ENCODE measurements around the gene TNFAIP2. TPM values are rescaled to one million over a fixed set of nuclear protein-coding genes. Genes with fewer than 3 reads are reported as not detected.
"Not testable (repeated sequence)": the region's sequence is repeated elsewhere in the genome, so short reads cannot be mapped to it uniquely, and the experiment has no call there.

The TNFAIP2 gene
- total RNA-seq, 1 donor from 2014 or later = 5.3 TPM

DNA sequence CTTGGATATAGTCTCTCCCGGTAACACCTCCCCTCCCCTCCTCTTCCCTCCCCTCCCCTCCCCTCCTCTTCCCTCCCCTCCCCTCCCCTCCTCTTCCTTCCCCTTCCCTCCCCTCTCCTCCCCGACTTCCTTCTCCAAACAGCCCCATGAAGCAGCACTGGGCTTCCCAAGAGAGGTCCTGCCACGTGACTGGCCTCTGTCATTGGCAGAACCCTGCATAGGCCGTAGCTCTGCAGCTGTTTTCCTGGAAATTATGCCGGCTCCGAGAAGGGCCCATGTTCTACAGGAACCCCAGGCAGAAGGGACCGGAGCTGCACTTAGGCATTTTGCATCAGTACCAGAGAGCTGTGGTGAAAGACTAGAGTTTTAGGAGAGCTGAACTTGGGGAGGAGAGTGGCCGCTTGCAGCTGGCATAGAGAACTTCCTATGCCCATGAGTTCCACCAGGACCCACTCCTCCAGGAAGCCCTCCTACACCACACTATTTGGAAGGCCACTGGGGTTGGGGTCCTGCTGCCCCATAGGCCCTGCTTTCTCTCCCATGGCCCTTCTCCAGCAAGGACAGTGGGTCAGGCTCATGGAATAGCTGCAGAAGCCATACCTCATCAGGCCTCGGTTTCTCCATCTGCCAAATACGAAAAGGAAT lies 5.1 kb upstream of the TNFAIP2 start:
- DNase-seq (ENCODE audit: low read depth) (no peak), FAIRE-seq (no peak)
- H3K27me3 ChIP-seq (ENCODE audit: control insufficient read depth, insufficient read depth, low read length) = peaks cover 6% of the 10 kb centered on the region
- TF ChIP-seq, protein P1, sequence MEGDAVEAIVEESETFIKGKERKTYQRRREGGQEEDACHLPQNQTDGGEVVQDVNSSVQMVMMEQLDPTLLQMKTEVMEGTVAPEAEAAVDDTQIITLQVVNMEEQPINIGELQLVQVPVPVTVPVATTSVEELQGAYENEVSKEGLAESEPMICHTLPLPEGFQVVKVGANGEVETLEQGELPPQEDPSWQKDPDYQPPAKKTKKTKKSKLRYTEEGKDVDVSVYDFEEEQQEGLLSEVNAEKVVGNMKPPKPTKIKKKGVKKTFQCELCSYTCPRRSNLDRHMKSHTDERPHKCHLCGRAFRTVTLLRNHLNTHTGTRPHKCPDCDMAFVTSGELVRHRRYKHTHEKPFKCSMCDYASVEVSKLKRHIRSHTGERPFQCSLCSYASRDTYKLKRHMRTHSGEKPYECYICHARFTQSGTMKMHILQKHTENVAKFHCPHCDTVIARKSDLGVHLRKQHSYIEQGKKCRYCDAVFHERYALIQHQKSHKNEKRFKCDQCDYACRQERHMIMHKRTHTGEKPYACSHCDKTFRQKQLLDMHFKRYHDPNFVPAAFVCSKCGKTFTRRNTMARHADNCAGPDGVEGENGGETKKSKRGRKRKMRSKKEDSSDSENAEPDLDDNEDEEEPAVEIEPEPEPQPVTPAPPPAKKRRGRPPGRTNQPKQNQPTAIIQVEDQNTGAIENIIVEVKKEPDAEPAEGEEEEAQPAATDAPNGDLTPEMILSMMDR (IDR thresholded peaks at IDR 0.05; ENCODE audit: insufficient read depth, low read length, severe bottlenecking) = no peak
- no peaks in the 10 kb centered on the region for H3K36me3 ChIP-seq (ENCODE audit: control insufficient read depth, insufficient read depth, low read length)
- H3K4me3 ChIP-seq (ENCODE audit: low read depth, low read length) = no peak overlapping the region

GRCh38 chr14:103118663-103119404 lies 4.4 kb upstream of the TNFAIP2 start:
- Histone ChIP-seq H3K36me3 (ENCODE audit: control insufficient read depth, insufficient read depth, low read length) (no peaks in the 10 kb centered on the region), H3K4me3 (ENCODE audit: low read depth, low read length) (no peak overlapping the region), H3K27me3 (ENCODE audit: control insufficient read depth, insufficient read depth, low read length) (peaks cover 6% of the 10 kb centered on the region)
- TF ChIP-seq, protein P1 (IDR thresholded peaks at IDR 0.05; ENCODE audit: insufficient read depth, low read length, severe bottlenecking) = no peak
- FAIRE-seq (no peak), DNase-seq (ENCODE audit: low read depth) (no peak)

GRCh38 chr14:103119527-103119926 lies 3.7 kb upstream of the TNFAIP2 start:
- H3K27me3 ChIP-seq (ENCODE audit: control insufficient read depth, insufficient read depth, low read length) = peaks cover 11% of the 10 kb centered on the region
- H3K36me3 ChIP-seq (ENCODE audit: control insufficient read depth, insufficient read depth, low read length); FAIRE-seq; DNase-seq (ENCODE audit: low read depth); H3K4me3 ChIP-seq (ENCODE audit: low read depth, low read length): not testable (repeated sequence)

GRCh38 chr14:103121121-103121845 lies 2.0 kb upstream of the TNFAIP2 start:
- no peaks in the 10 kb centered on the region for H3K36me3 ChIP-seq (ENCODE audit: control insufficient read depth, insufficient read depth, low read length)
- no peak overlapping the region for H3K4me3 ChIP-seq (ENCODE audit: low read depth, low read length)
- DNase-seq (ENCODE audit: low read depth) = no peak
- H3K27me3 ChIP-seq (ENCODE audit: control insufficient read depth, insufficient read depth, low read length) = peaks cover 16% of the 10 kb centered on the region
- FAIRE-seq = no peak
- TF ChIP-seq, protein P1 (IDR thresholded peaks at IDR 0.05; ENCODE audit: insufficient read depth, low read length, severe bottlenecking) = no peak

DNA sequence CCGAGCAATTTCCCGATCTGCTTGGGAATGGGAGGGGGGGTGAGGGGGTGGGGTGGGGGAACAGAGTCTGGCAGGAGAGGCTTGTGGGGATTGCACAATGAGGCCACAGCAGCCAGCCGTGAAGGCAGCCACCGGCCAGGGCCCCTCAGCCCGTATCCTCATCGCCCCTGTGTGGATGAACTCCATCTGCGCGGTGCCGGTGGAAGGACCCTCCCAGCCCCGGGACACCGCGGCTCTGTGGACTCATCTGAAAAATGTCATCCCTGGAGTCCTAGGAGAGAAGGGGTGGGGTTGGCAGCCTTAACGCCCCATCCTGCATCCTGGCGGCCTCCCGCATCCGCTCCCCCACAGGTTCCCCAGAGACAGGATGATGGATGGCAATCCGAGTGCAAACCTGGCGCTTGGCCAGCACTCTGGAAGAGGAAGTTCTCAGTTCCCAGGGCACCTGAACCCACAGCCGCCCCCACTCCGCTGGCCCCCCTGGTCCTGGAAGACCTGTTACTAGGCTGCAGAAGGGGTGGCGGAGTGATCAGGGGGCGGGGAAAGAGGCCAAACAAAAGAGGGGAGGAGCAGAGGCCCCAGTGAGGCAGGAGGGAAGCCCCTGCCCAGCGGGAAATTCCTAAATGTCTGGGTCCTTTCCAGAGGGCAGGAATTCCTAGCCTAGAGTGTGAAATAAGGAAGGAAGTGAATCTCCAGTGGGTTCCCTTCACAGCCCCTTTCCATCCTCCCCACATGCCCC lies 1.2 kb upstream of the TNFAIP2 start:
- DNase-seq (ENCODE audit: low read depth) (no peak), FAIRE-seq (no peak)
- Histone ChIP-seq H3K36me3 (ENCODE audit: control insufficient read depth, insufficient read depth, low read length) (no peaks in the 10 kb centered on the region), H3K4me3 (ENCODE audit: low read depth, low read length) (no peak overlapping the region), H3K27me3 (ENCODE audit: control insufficient read depth, insufficient read depth, low read length) (peaks cover 17% of the 10 kb centered on the region)
- TF ChIP-seq, protein P1 (IDR thresholded peaks at IDR 0.05; ENCODE audit: insufficient read depth, low read length, severe bottlenecking) = no peak

DNA sequence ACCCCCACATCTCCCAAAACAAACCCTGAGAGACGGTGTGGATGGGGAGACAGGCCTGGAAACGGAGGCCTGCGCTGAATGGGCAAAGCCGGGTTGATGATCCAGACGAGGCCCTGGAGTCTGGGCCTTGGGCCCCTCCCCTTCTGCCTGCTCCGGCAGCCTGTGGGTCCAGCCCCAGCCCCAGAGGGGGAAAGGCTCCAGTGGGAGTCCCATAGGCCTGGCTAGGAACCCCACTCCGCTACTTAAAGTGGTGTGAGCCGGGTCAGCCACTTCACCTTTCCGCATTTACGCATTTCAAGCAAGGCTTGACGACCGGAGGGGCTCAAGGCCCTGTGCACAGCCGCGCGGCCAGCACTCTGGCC lies 695 bp upstream of the TNFAIP2 start:
- H3K4me3 ChIP-seq (ENCODE audit: low read depth, low read length) = no peak overlapping the region
- FAIRE-seq (no peak), DNase-seq (ENCODE audit: low read depth) (no peak)
- peaks cover 17% of the 10 kb centered on the region for H3K27me3 ChIP-seq (ENCODE audit: control insufficient read depth, insufficient read depth, low read length)
- no peaks in the 10 kb centered on the region for H3K36me3 ChIP-seq (ENCODE audit: control insufficient read depth, insufficient read depth, low read length)
- TF ChIP-seq, protein P1 (IDR thresholded peaks at IDR 0.05; ENCODE audit: insufficient read depth, low read length, severe bottlenecking) = no peak

Data from bronchial epithelial cell (primary cell).